Uterus (tissue), 4 donors: ENCODE data around the gene TSPAN18. TPM values are rescaled to one million over a fixed set of nuclear protein-coding genes. Genes with fewer than 3 reads are reported as not detected.

ENCODE experiments used
- DNase-seq, 2 donors: peaks; one replicate each; pipeline ENCODE4 v3.0.0-alpha.2; 2019 to 2020
- H3K27ac ChIP-seq, 2 donors: fragments of 200-600 bp; sonication (generic); 1 replicate in 1 of 2; 2 replicates in 1 of 2; pipeline ENCODE4 v1.5.1; 2016 to 2018
- H3K27me3 ChIP-seq, 2 donors: fragments of 200-600 bp; sonication (generic); one replicate each; pipeline ENCODE4 v1.5.1; 2018 to 2019; ENCODE audit warnings: control low read depth in 1 of 2
- H3K36me3 ChIP-seq, 2 donors: fragments of 200-600 bp; sonication (generic); one replicate each; pipeline ENCODE4 v1.5.1; 2019; ENCODE audit warnings: control low read depth in 1 of 2
- H3K4me1 ChIP-seq, 2 donors: fragments of 200-600 bp; sonication (generic); one replicate each; pipeline ENCODE4 v1.5.1; 2018 to 2019; ENCODE audit warnings: control low read depth in 1 of 2
- H3K4me3 ChIP-seq, 2 donors: fragments of 200-600 bp; sonication (generic); 1 replicate in 1 of 2; 2 replicates in 1 of 2; pipeline ENCODE4 v1.5.1; 2018 to 2019; ENCODE audit warnings: mild to moderate bottlenecking in 1 of 2
- H3K9me3 ChIP-seq, 2 donors: fragments of 200-600 bp; sonication (generic); one replicate each; pipeline ENCODE4 v1.5.1; 2019; ENCODE audit warnings: control low read depth in 1 of 2
- CTCF ChIP-seq, 4 experiments: fragments of 200-600 bp in 2 of 4; fragments of 450-650 bp in 2 of 4; sonication (generic) in 2 of 4; IDR thresholded peaks; one replicate each; pipeline ENCODE4 v1.5.1; 2016 to 2019; ENCODE audit warnings: antibody characterized with exemption in 4 of 4, mild to moderate bottlenecking in 2 of 4, moderate library complexity in 1 of 4
- POLR2A ChIP-seq, 2 donors: fragments of 450-650 bp; IDR thresholded peaks; one replicate each; pipeline ENCODE4 v1.6.1; 2016; ENCODE audit warnings: antibody characterized with exemption in 2 of 2, mild to moderate bottlenecking in 1 of 2, moderate library complexity in 1 of 2
- intact Hi-C: fragments of 100-400 bp; cut with DNase I; formaldehyde crosslinking; loops from one replicate; pipeline ENCODE4 v1.15.1; 2023; ENCODE audit warnings: low total_unique reads
- total RNA-seq, 4 donors: library from RNA; depleted of rRNA in 3 of 4; stranded (reverse); fragments of >200 nt in 3 of 4; gene quantifications; one replicate each; pipeline versions ENCODE4 v1.1.0 to v1.2.4, GENCODE V29; 2014 to 2023
- donor health status: DM: yes; HTN: yes; CAD: no.

TSPAN18 gene
- total RNA-seq, 4 donors from 2014 or later: 1.2 to 117 (median 20.1) TPM

GRCh38 chr11:44709281-44709562 is 17.5 kb upstream of the TSPAN18 start:
- Histone ChIP-seq H3K36me3 (no peaks in the 10 kb centered on the region), H3K27ac (no peak overlapping the region), H3K27me3 (no peaks in the 10 kb centered on the region), H3K9me3 (no peaks in the 10 kb centered on the region), H3K4me3 (no peak overlapping the region), H3K4me1 (no peaks in the 10 kb centered on the region)
- TF ChIP-seq POLR2A (IDR thresholded peaks at IDR 0.05) (no peak), CTCF (IDR thresholded peaks at IDR 0.05) (no peak)
- intact Hi-C loops: no loop called here
- DNase-seq: no peak

- intact Hi-C loops: no loop called here
- TF ChIP-seq POLR2A (IDR thresholded peaks at IDR 0.05) (no peak), CTCF (IDR thresholded peaks at IDR 0.05) (no peak)
- Histone ChIP-seq H3K27ac (no peak overlapping the region), H3K36me3 (no peaks in the 10 kb centered on the region), H3K27me3 (no peaks in the 10 kb centered on the region), H3K4me3 (no peak overlapping the region), H3K4me1 (no peaks in the 10 kb centered on the region), H3K9me3 (no peaks in the 10 kb centered on the region)
- no peak for DNase-seq
These were observed 16.8 kb upstream of the TSPAN18 start for GRCh38 chr11:44709966-44710365.

GRCh38 chr11:44711113-44711786 is 15.5 kb upstream of the TSPAN18 start:
- H3K4me3 ChIP-seq: no peak overlapping the region
- no peaks in the 10 kb centered on the region for H3K27me3 ChIP-seq
- no peaks in the 10 kb centered on the region for H3K4me1 ChIP-seq
- no peaks in the 10 kb centered on the region for H3K36me3 ChIP-seq
- H3K9me3 ChIP-seq: no peaks in the 10 kb centered on the region
- intact Hi-C loops: no loop called here
- TF ChIP-seq CTCF (IDR thresholded peaks at IDR 0.05) (no peak), POLR2A (IDR thresholded peaks at IDR 0.05) (no peak)
- no peak for DNase-seq
- H3K27ac ChIP-seq: no peak overlapping the region

GRCh38 chr11:44711787-44712608 is 14.8 kb upstream of the TSPAN18 start:
- intact Hi-C loops: no loop called here
- Histone ChIP-seq H3K27ac (no peak overlapping the region), H3K36me3 (no peaks in the 10 kb centered on the region), H3K9me3 (no peaks in the 10 kb centered on the region), H3K4me1 (no peaks in the 10 kb centered on the region), H3K4me3 (no peak overlapping the region), H3K27me3 (no peaks in the 10 kb centered on the region)
- DNase-seq: no peak
- no peak for TF ChIP-seq CTCF (IDR thresholded peaks at IDR 0.05)
- no peak for TF ChIP-seq POLR2A (IDR thresholded peaks at IDR 0.05)

GRCh38 chr11:44713022-44713421 is 13.7 kb upstream of the TSPAN18 start:
- H3K4me3 ChIP-seq: no peak overlapping the region
- no peaks in the 10 kb centered on the region for H3K27me3 ChIP-seq
- TF ChIP-seq POLR2A (IDR thresholded peaks at IDR 0.05) (no peak), CTCF (IDR thresholded peaks at IDR 0.05) (no peak)
- intact Hi-C loops: no loop called here
- no peaks in the 10 kb centered on the region for H3K9me3 ChIP-seq
- H3K27ac ChIP-seq: no peak overlapping the region
- no peaks in the 10 kb centered on the region for H3K36me3 ChIP-seq
- DNase-seq: no peak
- H3K4me1 ChIP-seq: no peaks in the 10 kb centered on the region
